ENCODE results near the gene RFX3. TPM values are rescaled to one million over a fixed set of nuclear protein-coding genes. Genes with fewer than 3 reads are reported as not detected.

RFX3 gene
- total RNA-seq, 2 donors from 2014 or later = 2.2 to 2.7 TPM

DNA sequence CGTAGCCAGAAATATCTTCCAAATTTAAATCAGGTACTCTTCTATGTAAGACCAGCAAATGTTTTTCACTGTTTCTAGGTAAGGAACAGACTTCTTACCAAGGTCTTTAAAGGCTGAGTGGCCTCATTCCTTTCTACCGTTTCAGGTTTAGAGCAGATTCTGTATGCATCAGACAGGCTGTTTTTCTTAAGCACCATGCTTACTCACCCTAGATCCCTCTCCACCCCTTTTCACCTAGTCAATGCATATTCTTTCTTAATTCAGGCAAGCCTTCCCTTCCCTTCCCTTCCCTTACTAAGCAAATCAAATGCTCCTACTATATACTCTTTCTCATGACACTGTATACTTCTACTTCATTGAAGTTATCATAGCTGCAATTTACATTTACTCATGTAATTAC, 70.7 kb downstream of the RFX3 start:
- Histone ChIP-seq H3K4me1 (no peaks in the 10 kb centered on the region), H3K4me3 (no peak overlapping the region), H3K36me3 (no peaks in the 10 kb centered on the region), H3K9me3 (no peaks in the 10 kb centered on the region), H3K27me3 (no peaks in the 10 kb centered on the region), H3K27ac (no peak overlapping the region)
- TF ChIP-seq, protein P1, sequence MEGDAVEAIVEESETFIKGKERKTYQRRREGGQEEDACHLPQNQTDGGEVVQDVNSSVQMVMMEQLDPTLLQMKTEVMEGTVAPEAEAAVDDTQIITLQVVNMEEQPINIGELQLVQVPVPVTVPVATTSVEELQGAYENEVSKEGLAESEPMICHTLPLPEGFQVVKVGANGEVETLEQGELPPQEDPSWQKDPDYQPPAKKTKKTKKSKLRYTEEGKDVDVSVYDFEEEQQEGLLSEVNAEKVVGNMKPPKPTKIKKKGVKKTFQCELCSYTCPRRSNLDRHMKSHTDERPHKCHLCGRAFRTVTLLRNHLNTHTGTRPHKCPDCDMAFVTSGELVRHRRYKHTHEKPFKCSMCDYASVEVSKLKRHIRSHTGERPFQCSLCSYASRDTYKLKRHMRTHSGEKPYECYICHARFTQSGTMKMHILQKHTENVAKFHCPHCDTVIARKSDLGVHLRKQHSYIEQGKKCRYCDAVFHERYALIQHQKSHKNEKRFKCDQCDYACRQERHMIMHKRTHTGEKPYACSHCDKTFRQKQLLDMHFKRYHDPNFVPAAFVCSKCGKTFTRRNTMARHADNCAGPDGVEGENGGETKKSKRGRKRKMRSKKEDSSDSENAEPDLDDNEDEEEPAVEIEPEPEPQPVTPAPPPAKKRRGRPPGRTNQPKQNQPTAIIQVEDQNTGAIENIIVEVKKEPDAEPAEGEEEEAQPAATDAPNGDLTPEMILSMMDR (IDR thresholded peaks at IDR 0.05) = no peak
- DNase-seq (ENCODE audit: low spot score) = no peak

DNA sequence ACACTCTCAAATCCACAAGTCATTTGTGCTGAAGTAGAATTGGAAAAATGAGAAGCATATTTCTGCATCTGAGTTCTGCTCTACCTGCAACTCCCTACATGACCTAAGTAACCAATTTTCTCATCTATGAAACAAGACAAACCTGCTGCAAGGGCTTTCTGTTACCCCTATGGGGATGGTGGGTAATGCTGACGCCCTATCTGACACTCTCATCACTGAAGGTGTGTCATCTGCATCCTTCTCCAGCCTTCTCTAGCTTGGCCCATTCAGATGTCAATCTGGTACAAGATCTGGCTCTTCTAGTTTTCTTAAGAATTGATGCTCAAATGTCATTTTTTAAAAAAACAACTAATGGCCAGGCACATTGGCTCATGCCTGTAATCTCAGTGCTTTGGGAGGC, 73.8 kb downstream of the RFX3 start:
- H3K36me3 ChIP-seq = no peaks in the 10 kb centered on the region
- H3K27me3 ChIP-seq = no peaks in the 10 kb centered on the region
- H3K9me3 ChIP-seq = no peaks in the 10 kb centered on the region
- TF ChIP-seq, protein P1 (IDR thresholded peaks at IDR 0.05) = no peak
- H3K4me3 ChIP-seq = no peak overlapping the region
- H3K27ac ChIP-seq = no peak overlapping the region
- no peak for DNase-seq (ENCODE audit: low spot score)
- H3K4me1 ChIP-seq = no peaks in the 10 kb centered on the region

GRCh38 chr9:3447788-3448187, 78.0 kb downstream of the RFX3 start:
- Histone ChIP-seq H3K4me1 (no peaks in the 10 kb centered on the region), H3K4me3 (no peak overlapping the region), H3K27ac (no peak overlapping the region), H3K9me3 (no peaks in the 10 kb centered on the region), H3K27me3 (no peaks in the 10 kb centered on the region), H3K36me3 (no peaks in the 10 kb centered on the region)
- DNase-seq (ENCODE audit: low spot score) = no peak
- TF ChIP-seq, protein P1 (IDR thresholded peaks at IDR 0.05) = no peak

GRCh38 chr9:3447143-3447542, 78.7 kb downstream of the RFX3 start:
- Histone ChIP-seq H3K27ac (no peak overlapping the region), H3K36me3 (no peaks in the 10 kb centered on the region), H3K9me3 (no peaks in the 10 kb centered on the region), H3K4me3 (no peak overlapping the region), H3K27me3 (no peaks in the 10 kb centered on the region), H3K4me1 (no peaks in the 10 kb centered on the region)
- TF ChIP-seq, protein P1 (IDR thresholded peaks at IDR 0.05) = no peak
- no peak for DNase-seq (ENCODE audit: low spot score)

- TF ChIP-seq, protein P1 (IDR thresholded peaks at IDR 0.05) = no peak
- no peak overlapping the region for H3K4me3 ChIP-seq
- no peaks in the 10 kb centered on the region for H3K4me1 ChIP-seq
- no peaks in the 10 kb centered on the region for H3K36me3 ChIP-seq
- H3K27ac ChIP-seq = no peak overlapping the region
- H3K9me3 ChIP-seq = no peaks in the 10 kb centered on the region
- DNase-seq (ENCODE audit: low spot score) = no peak
- H3K27me3 ChIP-seq = no peaks in the 10 kb centered on the region
These were observed 79.5 kb downstream of the RFX3 start for GRCh38 chr9:3446313-3446712.

- H3K4me3 ChIP-seq = no peak overlapping the region
- H3K36me3 ChIP-seq = no peaks in the 10 kb centered on the region
- no peaks in the 10 kb centered on the region for H3K4me1 ChIP-seq
- DNase-seq (ENCODE audit: low spot score) = no peak
- TF ChIP-seq, protein P1 (IDR thresholded peaks at IDR 0.05) = no peak
- H3K27ac ChIP-seq = no peak overlapping the region
- no peaks in the 10 kb centered on the region for H3K27me3 ChIP-seq
- no peaks in the 10 kb centered on the region for H3K9me3 ChIP-seq
These were observed 81.8 kb downstream of the RFX3 start for GRCh38 chr9:3444016-3444415.
